GM23338 (cell line): ENCODE results near the gene TMEM238. TPM values are rescaled to one million over a fixed set of nuclear protein-coding genes. Genes with fewer than 3 reads are reported as not detected.

Experiments
- ATAC-seq: fragments of 200-7000 bp; cut with Tn5 transposase; 3 replicates; pipeline ENCODE4 v1.9.1; 2020
- DNase-seq: peaks from one replicate; pipeline ENCODE4 v3.0.0-alpha.2; 2015; ENCODE audit warnings: low spot score
- H2AFZ ChIP-seq: fragments of 200-600 bp; sonication (generic); 2 replicates; pipeline ENCODE4 v1.8.0; 2016; ENCODE audit warnings: antibody characterized with exemption, mild to moderate bottlenecking, moderate library complexity
- H3F3A ChIP-seq: fragments of 200-600 bp; sonication (generic); replicated peaks from 2 replicates; pipeline ENCODE4 v1.8.0; 2017; ENCODE audit warnings: antibody characterized with exemption, mixed run types, low read depth
- H3K27ac ChIP-seq: fragments of 200-600 bp; sonication (generic); 2 replicates; pipeline ENCODE4 v1.6.1; 2016; ENCODE audit warnings: low read depth
- H3K27me3 ChIP-seq: fragments of 200-600 bp; sonication (generic); 2 replicates; pipeline ENCODE4 v1.8.0; 2016; ENCODE audit warnings: mild to moderate bottlenecking, mixed run types, moderate library complexity; ENCODE audit not compliant: insufficient read depth
- H3K36me3 ChIP-seq: fragments of 200-600 bp; sonication (generic); 2 replicates; pipeline ENCODE4 v1.8.0; 2016; ENCODE audit warnings: mild to moderate bottlenecking; ENCODE audit not compliant: insufficient read depth
- H3K4me1 ChIP-seq: fragments of 200-600 bp; sonication (generic); 2 replicates; pipeline ENCODE4 v1.8.0; 2016; ENCODE audit warnings: mild to moderate bottlenecking, moderate library complexity; ENCODE audit not compliant: insufficient read depth
- H3K4me2 ChIP-seq: fragments of 200-600 bp; sonication (generic); 2 replicates; pipeline ENCODE4 v1.7.1; 2017; ENCODE audit warnings: mixed run types
- H3K4me3 ChIP-seq: fragments of 200-600 bp; sonication (generic); 2 replicates; pipeline ENCODE4 v1.6.1; 2016; ENCODE audit warnings: mixed run types
- H3K79me2 ChIP-seq: fragments of 200-600 bp; sonication (generic); replicated peaks from 2 replicates; pipeline ENCODE4 v1.8.0; 2017; ENCODE audit warnings: mild to moderate bottlenecking; ENCODE audit not compliant: insufficient read depth
- H3K9me2 ChIP-seq: fragments of 200-600 bp; sonication (generic); 2 replicates; pipeline ENCODE4 v1.8.0; 2017; ENCODE audit not compliant: insufficient read depth
- H4K20me1 ChIP-seq: fragments of 200-600 bp; sonication (generic); replicated peaks from 2 replicates; pipeline ENCODE4 v1.8.0; 2017; ENCODE audit warnings: mild to moderate bottlenecking; ENCODE audit not compliant: insufficient read depth
- H3K27ac Mint-ChIP-seq: 2 replicates; pipeline ENCODE4 v1.8.0; 2020; ENCODE audit warnings: inconsistent platforms, mild to moderate bottlenecking, moderate library complexity, mixed read lengths
- H3K27me3 Mint-ChIP-seq: 3 replicates; pipeline ENCODE4 v1.8.0; 2022; ENCODE audit warnings: low read depth, mild to moderate bottlenecking, moderate library complexity, mixed read lengths, inconsistent platforms; ENCODE audit not compliant: insufficient read depth, poor library complexity
- H3K36me3 Mint-ChIP-seq: 3 replicates; pipeline ENCODE4 v1.8.0; 2021; ENCODE audit warnings: low read depth, mild to moderate bottlenecking, inconsistent platforms, moderate library complexity, mixed read lengths
- H3K4me1 Mint-ChIP-seq: 3 replicates; pipeline ENCODE4 v1.8.0; 2020; ENCODE audit warnings: mild to moderate bottlenecking, inconsistent platforms, mixed read lengths
- H3K4me3 Mint-ChIP-seq: 3 replicates; pipeline ENCODE4 v1.8.0; 2021; ENCODE audit warnings: moderate library complexity, mild to moderate bottlenecking, inconsistent platforms, mixed read lengths
- H3K9me3 Mint-ChIP-seq: 3 replicates; pipeline ENCODE4 v1.8.0; 2020; ENCODE audit warnings: moderate library complexity, mild to moderate bottlenecking, inconsistent platforms, mixed read lengths
- CREB1 ChIP-seq: fragments of 250-450 bp; sonication (Bioruptor Pico); IDR thresholded peaks from 2 replicates; pipeline ENCODE4 v1.5.0; 2020; ENCODE audit warnings: low read depth, mild to moderate bottlenecking, moderate library complexity
- ETS1 ChIP-seq: IDR thresholded peaks from 2 replicates; pipeline ENCODE4 v1.6.1; 2016; ENCODE audit warnings: antibody characterized with exemption
- EZH2 ChIP-seq: fragments of 200-600 bp; sonication (generic); IDR thresholded peaks from one replicate; pipeline ENCODE4 v1.8.0; 2017; ENCODE audit warnings: antibody characterized with exemption, mild to moderate bottlenecking, low read depth; ENCODE audit not compliant: unreplicated experiment
- EZH2phosphoT487 ChIP-seq: fragments of 200-600 bp; sonication (generic); IDR thresholded peaks from one replicate; pipeline ENCODE4 v1.8.1; 2018; ENCODE audit warnings: antibody characterized with exemption; ENCODE audit not compliant: unreplicated experiment
- JUNB ChIP-seq: IDR thresholded peaks from one replicate; pipeline ENCODE4 v1.6.1; 2016; ENCODE audit warnings: antibody characterized with exemption; ENCODE audit not compliant: unreplicated experiment
- POLR2AphosphoS5 ChIP-seq: IDR thresholded peaks from 2 replicates; pipeline ENCODE4 v1.6.1; 2016; ENCODE audit warnings: antibody characterized with exemption, low read depth
- REST ChIP-seq: IDR thresholded peaks from one replicate; pipeline ENCODE4 v1.6.1; 2018; ENCODE audit warnings: antibody characterized with exemption; ENCODE audit not compliant: unreplicated experiment
- STAT1 ChIP-seq: IDR thresholded peaks from one replicate; pipeline ENCODE4 v1.6.1; 2016; ENCODE audit warnings: antibody characterized with exemption; ENCODE audit not compliant: unreplicated experiment
- ZNF114 ChIP-seq: fragments of 250-450 bp; sonication (Bioruptor Pico); IDR thresholded peaks from 2 replicates; pipeline ENCODE4 v1.5.0; 2020; ENCODE audit warnings: mild to moderate bottlenecking, moderate library complexity
- ZNF331 ChIP-seq: fragments of 250-450 bp; sonication (Bioruptor Pico); IDR thresholded peaks from 2 replicates; pipeline ENCODE4 v1.5.0; 2020; ENCODE audit warnings: low read depth, mild to moderate bottlenecking, moderate library complexity
- polyA plus RNA-seq: library from polyadenylated mRNA; unstranded; fragments of >200 nt; fragmentation: Nextera tagmentation; extraction: Ambion mirVana; gene quantifications from 2 replicates; pipeline ENCODE4 v1.2.1, GENCODE V29; 2016
- total RNA-seq: library from RNA; depleted of rRNA; stranded (reverse); fragments of >200 nt; shearing (Covaris generic); gene quantifications from 2 replicates; pipeline ENCODE4 v1.2.3, GENCODE V29; 2014

TMEM238 gene
- total and polyA plus RNA-seq, 2 experiments from 2014 or later: 0.55 to 7.5 TPM

DNA sequence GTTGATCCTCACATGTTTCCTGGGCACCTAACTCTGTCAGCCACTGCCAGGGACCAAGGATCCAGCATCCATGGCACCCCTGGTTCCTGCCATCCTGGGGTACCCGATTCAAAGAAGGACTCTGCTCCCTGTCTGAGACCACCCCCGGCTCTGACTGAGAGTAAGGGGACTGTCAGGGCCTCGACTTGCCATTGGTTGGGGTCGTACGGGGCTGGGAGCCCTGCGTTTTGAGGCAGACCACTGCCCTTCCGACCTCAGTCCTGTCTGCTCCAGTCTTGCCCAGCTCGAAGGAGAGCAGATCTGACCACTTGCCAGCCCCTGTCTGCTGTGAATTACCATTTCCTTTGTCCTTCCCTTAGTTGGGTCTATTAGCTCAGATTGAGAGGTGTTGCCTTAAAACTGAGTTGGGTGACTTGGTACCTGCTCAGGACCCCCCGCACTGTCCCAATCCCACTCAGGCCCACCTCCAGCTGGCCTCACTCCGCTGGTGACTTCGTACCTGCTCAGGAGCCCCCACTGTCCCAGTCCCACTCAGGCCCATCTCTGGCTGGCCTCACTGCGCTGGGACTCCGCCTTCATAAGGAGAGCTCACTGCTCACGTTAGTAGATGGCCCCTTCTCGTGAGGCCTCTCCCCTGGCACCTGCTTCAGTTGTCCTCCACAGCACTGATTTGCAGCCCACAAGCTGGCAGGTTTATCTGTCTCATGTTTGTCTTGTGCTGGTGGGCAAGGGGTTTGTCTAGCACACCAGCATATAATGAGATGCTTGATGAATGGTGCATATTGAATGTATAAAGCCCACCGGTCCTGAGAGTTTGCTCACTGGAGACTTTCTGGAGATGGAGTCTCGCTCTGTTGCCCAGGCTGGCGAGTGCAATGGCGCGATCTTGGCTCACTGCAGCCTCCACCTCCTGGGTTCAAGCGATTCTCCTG is 5.6 kb upstream of the TMEM238 start:
- Mint-ChIP-seq H3K9me3 (no peaks in the 10 kb centered on the region; the same call in 2 of the 3 replicates), H3K4me1 (peaks cover 72% of the 10 kb centered on the region), H3K27me3 (peaks cover 52% of the 10 kb centered on the region), H3K4me3 (peak overlapping the region; percentile 46; the same call in 1 of the 3 replicates), H3K27ac (peak overlapping the region; percentile 85), H3K36me3 (peaks cover 54% of the 10 kb centered on the region)
- peak overlapping the region; percentile 45; the same call in 1 of the 2 replicates for H3K27ac ChIP-seq
- no peak for DNase-seq
- peaks cover 11% of the 10 kb centered on the region; the same call in 1 of the 2 replicates for H3K36me3 ChIP-seq
- no peaks in the 10 kb centered on the region for H3K9me2 ChIP-seq
- no peak overlapping the region; the same call in 1 of the 2 replicates for H3K4me3 ChIP-seq
- H3K27me3 ChIP-seq: no peaks in the 10 kb centered on the region
- H3K4me2 ChIP-seq: peak overlapping the region; percentile 32
- H4K20me1 ChIP-seq: peaks cover 40% of the 10 kb centered on the region
- no peak for ATAC-seq
- TF ChIP-seq POLR2AphosphoS5 (peak; percentile 54), REST (no peak)
- H3K4me1 ChIP-seq: peaks cover 70% of the 10 kb centered on the region
- H2AFZ ChIP-seq: no peak overlapping the region
- peaks cover 28% of the 10 kb centered on the region for H3K79me2 ChIP-seq
- peaks cover 61% of the 10 kb centered on the region for H3F3A ChIP-seq

- Histone ChIP-seq H3K4me1 (peaks cover 67% of the 10 kb centered on the region), H3K79me2 (peaks cover 28% of the 10 kb centered on the region), H3K9me2 (no peaks in the 10 kb centered on the region), H3K4me3 (peak overlapping the region; percentile 99), H3K27me3 (peaks cover 4% of the 10 kb centered on the region; the same call in 1 of the 2 replicates), H2AFZ (no peak overlapping the region), H3K4me2 (peak overlapping the region; percentile 97), H3K27ac (no peak overlapping the region), H4K20me1 (peaks cover 41% of the 10 kb centered on the region), H3F3A (peaks cover 66% of the 10 kb centered on the region), H3K36me3 (peaks cover 11% of the 10 kb centered on the region; the same call in 1 of the 2 replicates)
- H3K9me3 Mint-ChIP-seq: peaks cover 2% of the 10 kb centered on the region; the same call in 2 of the 3 replicates
- peak overlapping the region; percentile 99 for H3K4me3 Mint-ChIP-seq
- peaks cover 54% of the 10 kb centered on the region for H3K36me3 Mint-ChIP-seq
- peaks cover 71% of the 10 kb centered on the region for H3K4me1 Mint-ChIP-seq
- DNase-seq (no peak), ATAC-seq (no peak)
- peaks cover 58% of the 10 kb centered on the region for H3K27me3 Mint-ChIP-seq
- H3K27ac Mint-ChIP-seq: no peak overlapping the region
- TF ChIP-seq EZH2 (no peak), POLR2AphosphoS5 (no peak), ZNF114 (CRISPR knock-in tag) (no peak), CREB1 (CRISPR knock-in tag) (no peak), REST (no peak), ZNF331 (CRISPR knock-in tag) (no peak), JUNB (no peak), ETS1 (no peak), STAT1 (no peak), EZH2phosphoT487 (no peak)
These were observed 3.8 kb upstream of the TMEM238 start for GRCh38 chr19:55387736-55388497.
